ENCODE results near the gene UBE2D2. TPM values are rescaled to one million over a fixed set of nuclear protein-coding genes. Genes with fewer than 3 reads are reported as not detected.

The UBE2D2 gene
- total and polyA plus RNA-seq, 2 of the 13 experiments (the other 11 are each of a cell fraction or from before 2014, with no cell fraction given): 79.1 to 109 TPM

- peak; percentile 39 for TF ChIP-seq STAG1 (CRISPR knock-in tag; IDR thresholded peaks at IDR 0.05)
These were observed 13.6 kb downstream of the UBE2D2 start (continued) for GRCh38 chr5:139574641-139575312.

GRCh38 chr5:139575313-139575646 lies 14.1 kb downstream of the UBE2D2 start:
- Histone ChIP-seq H3K4me1 (ENCODE audit: insufficient read depth, low read length) (peaks cover 55% of the 10 kb centered on the region), H3K9ac (ENCODE audit: insufficient read depth, low read depth, low read length) (no peak overlapping the region), H3K36me3 (replicated peaks in 1 of 2; ENCODE audit: control insufficient read depth in 1 of 2, insufficient read depth in 2 of 2, low read length in 2 of 2) (peaks cover 6 to 16% of the 10 kb centered on the region in 2 experiments; a peak in 4 of 5 replicates), H3K27ac (ENCODE audit: extremely low read length, insufficient read depth, low read length) (no peak overlapping the region), H3K4me3 (replicated peaks in 1 of 3; ENCODE audit: insufficient read depth in 1 of 3, low read depth in 2 of 3, low read length in 3 of 3) (no peak overlapping the region), H3K79me2 (ENCODE audit: insufficient read depth, low read length) (peaks cover 79% of the 10 kb centered on the region), H4K20me1 (ENCODE audit: insufficient read depth, low read length) (peaks cover 53% of the 10 kb centered on the region), H3K27me3 (ENCODE audit: control insufficient read depth in 1 of 2, insufficient read depth in 2 of 2, low read length in 2 of 2) (no peaks in the 10 kb centered on the region), H3K9me3 (ENCODE audit: low read length) (no peaks in the 10 kb centered on the region), H2AFZ (ENCODE audit: low read length) (no peak overlapping the region), H3K4me2 (ENCODE audit: low read depth, low read length) (no peak overlapping the region)
- no TSS peak for BruUV-seq (replicated peaks)
- TF ChIP-seq, protein P1, sequence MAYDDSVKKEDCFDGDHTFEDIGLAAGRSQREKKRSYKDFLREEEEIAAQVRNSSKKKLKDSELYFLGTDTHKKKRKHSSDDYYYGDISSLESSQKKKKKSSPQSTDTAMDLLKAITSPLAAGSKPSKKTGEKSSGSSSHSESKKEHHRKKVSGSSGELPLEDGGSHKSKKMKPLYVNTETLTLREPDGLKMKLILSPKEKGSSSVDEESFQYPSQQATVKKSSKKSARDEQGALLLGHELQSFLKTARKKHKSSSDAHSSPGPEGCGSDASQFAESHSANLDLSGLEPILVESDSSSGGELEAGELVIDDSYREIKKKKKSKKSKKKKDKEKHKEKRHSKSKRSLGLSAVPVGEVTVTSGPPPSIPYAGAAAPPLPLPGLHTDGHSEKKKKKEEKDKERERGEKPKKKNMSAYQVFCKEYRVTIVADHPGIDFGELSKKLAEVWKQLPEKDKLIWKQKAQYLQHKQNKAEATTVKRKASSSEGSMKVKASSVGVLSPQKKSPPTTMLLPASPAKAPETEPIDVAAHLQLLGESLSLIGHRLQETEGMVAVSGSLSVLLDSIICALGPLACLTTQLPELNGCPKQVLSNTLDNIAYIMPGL (CRISPR knock-in tag; IDR thresholded peaks at IDR 0.05; ENCODE audit: borderline replicate concordance in 1 of 2, low read depth in 1 of 2): 0 out of 4 replicates have a peak, but pooled peaks of 1 of the 2 experiments have one; percentile 2
- TF ChIP-seq, protein P2, sequence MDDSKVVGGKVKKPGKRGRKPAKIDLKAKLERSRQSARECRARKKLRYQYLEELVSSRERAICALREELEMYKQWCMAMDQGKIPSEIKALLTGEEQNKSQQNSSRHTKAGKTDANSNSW (CRISPR knock-in tag; IDR thresholded peaks at IDR 0.05; ENCODE audit: borderline replicate concordance): no peak
- TF ChIP-seq SP5 (CRISPR knock-in tag; IDR thresholded peaks at IDR 0.05; ENCODE audit: borderline replicate concordance, low read depth) (no peak), ZNF652 (CRISPR knock-in tag; IDR thresholded peaks at IDR 0.05; ENCODE audit: borderline replicate concordance, low read depth) (no peak), ZNF160 (CRISPR knock-in tag; IDR thresholded peaks at IDR 0.05) (no peak)
- 90% methylated on average over 2 of the region's 2 CpGs for WGBS (ENCODE audit: low lambda C conversion rate)
- in situ Hi-C loops (cut with HindIII; ENCODE audit: extremely low pct_ligation_motif_present, low pct_unique_long_range_greater_than_20kb) (no loop called here), intact Hi-C loops (cut with micrococcal nuclease; ENCODE audit: unreplicated experiment) (loop anchor here (5.0 kb wide), 1 partner anchor 48 kb away; no protein-coding TSS in a partner anchor)
- no peak for FAIRE-seq
- DNase-seq (ENCODE audit: low spot score): no peak
- POLR2A ChIA-PET: interaction anchor here (1.1 to 1.8 kb wide), 3 partner anchors 12 to 25 kb away, joined by 3 to 14 read pairs (median 3); partner anchors contain the start of gene UBE2D2
- CTCF ChIA-PET (ENCODE audit: low intra/inter-chr PET ratio, low total read pairs): interaction anchor here (1.5 kb wide), 1 partner anchor 57 kb away, joined by 5 read pairs; no protein-coding TSS in a partner anchor
- ATAC-seq: no peak
